GM18519 (cell line): ENCODE results near the gene CABYR.

Experiments used
- ATAC-seq: cut with Tn5 transposase; IDR thresholded peaks from one replicate; pipeline ENCODE4 v1.9.1; 2021; ENCODE audit warnings: mild to moderate bottlenecking, moderate library complexity; ENCODE audit not compliant: unreplicated experiment, low FRiP score

Gene CABYR

GRCh38 chr18:24138789-24139616 is at the start of gene CABYR:
Gene CABYR (plus strand): TSS chr18:24139062. CDS start chr18:24143115, 4,053 bp downstream.
- ATAC-seq, result peak; percentile 90

- no peak for ATAC-seq
These were observed 49.8 kb upstream of the CABYR start for GRCh38 chr18:24089076-24089475.

- no peak for ATAC-seq
These were observed 49.1 kb upstream of the CABYR start for GRCh38 chr18:24089515-24090337.

- no peak for ATAC-seq
These were observed 48.0 kb upstream of the CABYR start for GRCh38 chr18:24090876-24091275.

- ATAC-seq, result no peak
These were observed 44.3 kb upstream of the CABYR start for GRCh38 chr18:24094561-24094960.

GRCh38 chr18:24095976-24096375 is 42.9 kb upstream of the CABYR start:
- no peak for ATAC-seq

- ATAC-seq, result no peak
These were observed 35.4 kb upstream of the CABYR start for GRCh38 chr18:24103320-24104021.

GRCh38 chr18:24104486-24104885 is 34.4 kb upstream of the CABYR start:
- ATAC-seq, result no peak

- ATAC-seq, result no peak
These were observed 30.2 kb upstream of the CABYR start for GRCh38 chr18:24108641-24109040.

GRCh38 chr18:24111936-24112335 is 26.9 kb upstream of the CABYR start:
- ATAC-seq, result no peak

GRCh38 chr18:24112464-24112863 is 26.4 kb upstream of the CABYR start:
- no peak for ATAC-seq

GRCh38 chr18:24112874-24113615 is 25.8 kb upstream of the CABYR start:
- ATAC-seq, result no peak

GRCh38 chr18:24114924-24115549 is 23.8 kb upstream of the CABYR start:
- ATAC-seq, result no peak

GRCh38 chr18:24115628-24116027 is 23.2 kb upstream of the CABYR start:
- ATAC-seq, result no peak

GRCh38 chr18:24118750-24119577 is 19.9 kb upstream of the CABYR start:
- peak; percentile 68 for ATAC-seq

- ATAC-seq, result no peak
These were observed 18.2 kb upstream of the CABYR start for GRCh38 chr18:24120676-24121075.

- ATAC-seq, result no peak
These were observed 17.2 kb upstream of the CABYR start for GRCh38 chr18:24121625-24122024.

- no peak for ATAC-seq
These were observed 12.5 kb upstream of the CABYR start for GRCh38 chr18:24126155-24126961.
